ENCODE data around the gene LAPTM4A. TPM values are rescaled to one million over a fixed set of nuclear protein-coding genes. Genes with fewer than 3 reads are reported as not detected.

LAPTM4A gene
- polyA plus RNA-seq, 1 donor (not counting 4 experiments of a cell fraction or from before 2014, with no cell fraction given): 509 TPM

- Histone ChIP-seq H3K4me2 (ENCODE audit: control insufficient read depth, extremely low read depth, insufficient read depth, low read depth, low read length) (no peak overlapping the region), H3K27ac (ENCODE audit: control insufficient read depth, insufficient read depth, low read length) (peak overlapping the region; percentile 94), H3K9me3 (ENCODE audit: control insufficient read depth, low read depth, low read length) (no peaks in the 10 kb centered on the region), H3K9ac (ENCODE audit: control insufficient read depth, extremely low read depth, insufficient read depth, low read length) (no peak overlapping the region), H3K4me1 (ENCODE audit: control insufficient read depth, extremely low read depth, insufficient read depth, low read length) (peaks cover 43% of the 10 kb centered on the region), H3K9me1 (ENCODE audit: control insufficient read depth, extremely low read depth, insufficient read depth, low read length) (no peaks in the 10 kb centered on the region), H4K20me1 (ENCODE audit: control insufficient read depth, extremely low read depth, insufficient read depth, low read length) (no peaks in the 10 kb centered on the region), H2AFZ (ENCODE audit: control insufficient read depth, low read length) (no peak overlapping the region), H3K4me3 (ENCODE audit: control insufficient read depth in 2 of 3, extremely low read depth in 1 of 3, insufficient read depth in 2 of 3, low read depth in 1 of 3, low read length in 3 of 3) (no peak overlapping the region), H3K36me3 (ENCODE audit: control insufficient read depth in 2 of 2, extremely low read depth in 1 of 2, insufficient read depth in 2 of 2, low read length in 2 of 2) (no peaks in the 10 kb centered on the region), H3K79me2 (ENCODE audit: control insufficient read depth, insufficient read depth, low read length) (no peaks in the 10 kb centered on the region), H3K27me3 (ENCODE audit: control insufficient read depth, extremely low read depth, insufficient read depth, low read length) (no peaks in the 10 kb centered on the region)
- TF ChIP-seq, protein P1, sequence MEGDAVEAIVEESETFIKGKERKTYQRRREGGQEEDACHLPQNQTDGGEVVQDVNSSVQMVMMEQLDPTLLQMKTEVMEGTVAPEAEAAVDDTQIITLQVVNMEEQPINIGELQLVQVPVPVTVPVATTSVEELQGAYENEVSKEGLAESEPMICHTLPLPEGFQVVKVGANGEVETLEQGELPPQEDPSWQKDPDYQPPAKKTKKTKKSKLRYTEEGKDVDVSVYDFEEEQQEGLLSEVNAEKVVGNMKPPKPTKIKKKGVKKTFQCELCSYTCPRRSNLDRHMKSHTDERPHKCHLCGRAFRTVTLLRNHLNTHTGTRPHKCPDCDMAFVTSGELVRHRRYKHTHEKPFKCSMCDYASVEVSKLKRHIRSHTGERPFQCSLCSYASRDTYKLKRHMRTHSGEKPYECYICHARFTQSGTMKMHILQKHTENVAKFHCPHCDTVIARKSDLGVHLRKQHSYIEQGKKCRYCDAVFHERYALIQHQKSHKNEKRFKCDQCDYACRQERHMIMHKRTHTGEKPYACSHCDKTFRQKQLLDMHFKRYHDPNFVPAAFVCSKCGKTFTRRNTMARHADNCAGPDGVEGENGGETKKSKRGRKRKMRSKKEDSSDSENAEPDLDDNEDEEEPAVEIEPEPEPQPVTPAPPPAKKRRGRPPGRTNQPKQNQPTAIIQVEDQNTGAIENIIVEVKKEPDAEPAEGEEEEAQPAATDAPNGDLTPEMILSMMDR (optimal IDR thresholded peaks at IDR 0.05 in 1 of 3, IDR thresholded peaks at IDR 0.05 in 1 of 3, conservative IDR thresholded peaks at IDR 0.05 in 1 of 3; ENCODE audit: extremely low read depth in 1 of 3, insufficient read depth in 2 of 3, low read length in 3 of 3): no peak
- TF ChIP-seq EZH2 (IDR thresholded peaks at IDR 0.05; ENCODE audit: low read length): no peak
- no peak for FAIRE-seq
- dilution Hi-C loops (cut with MboI; ENCODE audit: extremely low pct_ligation_motif_present, low sequenced_read_pairs): no loop called here
- no peak for DNase-seq (ENCODE audit: low read depth, low spot score)
Measured at GRCh38 chr2:20095469-20095868, 44.0 kb upstream of the LAPTM4A start.

DNA sequence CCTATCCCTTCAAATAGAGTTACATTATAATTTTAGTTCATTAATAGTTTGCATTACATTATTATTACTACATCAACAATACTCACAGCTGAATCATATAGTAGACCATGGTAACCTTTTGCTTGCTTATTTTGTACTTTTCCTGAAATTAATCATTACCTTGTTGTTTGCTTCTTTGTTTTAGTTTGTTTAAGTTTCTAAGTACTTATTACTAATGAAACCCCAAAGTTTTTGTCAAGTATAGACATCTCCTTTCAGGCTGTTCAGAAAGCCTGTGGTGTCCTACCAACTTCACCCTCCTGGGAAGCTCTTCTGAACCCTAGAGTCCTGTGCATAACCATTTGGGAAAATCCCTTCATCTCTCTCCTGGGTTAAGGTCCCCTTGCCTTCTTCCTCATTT is 43.5 kb upstream of the LAPTM4A start:
- Histone ChIP-seq H3K9ac (ENCODE audit: control insufficient read depth, extremely low read depth, insufficient read depth, low read length) (no peak overlapping the region), H3K36me3 (ENCODE audit: control insufficient read depth in 2 of 2, extremely low read depth in 1 of 2, insufficient read depth in 2 of 2, low read length in 2 of 2) (no peaks in the 10 kb centered on the region), H3K79me2 (ENCODE audit: control insufficient read depth, insufficient read depth, low read length) (no peaks in the 10 kb centered on the region), H3K4me2 (ENCODE audit: control insufficient read depth, extremely low read depth, insufficient read depth, low read depth, low read length) (no peak overlapping the region), H3K27me3 (ENCODE audit: control insufficient read depth, extremely low read depth, insufficient read depth, low read length) (no peaks in the 10 kb centered on the region), H3K9me3 (ENCODE audit: control insufficient read depth, low read depth, low read length) (no peaks in the 10 kb centered on the region), H3K27ac (ENCODE audit: control insufficient read depth, insufficient read depth, low read length) (peak overlapping the region; percentile 94), H4K20me1 (ENCODE audit: control insufficient read depth, extremely low read depth, insufficient read depth, low read length) (no peaks in the 10 kb centered on the region), H3K4me3 (ENCODE audit: control insufficient read depth in 2 of 3, extremely low read depth in 1 of 3, insufficient read depth in 2 of 3, low read depth in 1 of 3, low read length in 3 of 3) (no peak overlapping the region), H3K4me1 (ENCODE audit: control insufficient read depth, extremely low read depth, insufficient read depth, low read length) (peaks cover 43% of the 10 kb centered on the region), H2AFZ (ENCODE audit: control insufficient read depth, low read length) (no peak overlapping the region), H3K9me1 (ENCODE audit: control insufficient read depth, extremely low read depth, insufficient read depth, low read length) (no peaks in the 10 kb centered on the region)
- dilution Hi-C loops (cut with MboI; ENCODE audit: extremely low pct_ligation_motif_present, low sequenced_read_pairs): no loop called here
- DNase-seq (ENCODE audit: low read depth, low spot score) (no peak), FAIRE-seq (no peak)
- TF ChIP-seq, protein P1 (optimal IDR thresholded peaks at IDR 0.05 in 1 of 3, IDR thresholded peaks at IDR 0.05 in 1 of 3, conservative IDR thresholded peaks at IDR 0.05 in 1 of 3; ENCODE audit: extremely low read depth in 1 of 3, insufficient read depth in 2 of 3, low read length in 3 of 3): no peak
- TF ChIP-seq EZH2 (IDR thresholded peaks at IDR 0.05; ENCODE audit: low read length): no peak

All from keratinocyte (primary cell).